ENCODE measurements around the gene SPON1. TPM values are rescaled to one million over a fixed set of nuclear protein-coding genes. Genes with fewer than 3 reads are reported as not detected.

SPON1 gene
- total RNA-seq, 1 donor = 0.72 TPM

DNA sequence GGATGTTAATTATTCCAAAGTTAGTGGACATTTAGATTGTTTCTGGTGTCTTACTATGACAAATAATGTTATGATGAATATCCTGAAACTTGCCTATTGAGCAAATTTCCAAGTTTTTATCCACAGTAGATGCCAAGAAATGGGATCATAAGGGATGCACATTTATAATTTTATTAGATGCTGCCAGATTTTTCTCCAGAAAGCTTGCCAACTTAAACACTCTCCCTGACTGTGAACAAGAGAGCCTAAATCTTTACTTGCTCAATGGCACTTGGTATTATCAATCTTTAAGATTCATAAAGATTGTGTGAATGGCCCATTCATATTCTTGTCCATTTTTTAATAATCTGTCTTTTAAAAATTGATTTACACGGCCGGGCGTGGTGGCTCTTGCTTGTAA is 82.4 kb downstream of the SPON1 start:
- TF ChIP-seq, protein P1, sequence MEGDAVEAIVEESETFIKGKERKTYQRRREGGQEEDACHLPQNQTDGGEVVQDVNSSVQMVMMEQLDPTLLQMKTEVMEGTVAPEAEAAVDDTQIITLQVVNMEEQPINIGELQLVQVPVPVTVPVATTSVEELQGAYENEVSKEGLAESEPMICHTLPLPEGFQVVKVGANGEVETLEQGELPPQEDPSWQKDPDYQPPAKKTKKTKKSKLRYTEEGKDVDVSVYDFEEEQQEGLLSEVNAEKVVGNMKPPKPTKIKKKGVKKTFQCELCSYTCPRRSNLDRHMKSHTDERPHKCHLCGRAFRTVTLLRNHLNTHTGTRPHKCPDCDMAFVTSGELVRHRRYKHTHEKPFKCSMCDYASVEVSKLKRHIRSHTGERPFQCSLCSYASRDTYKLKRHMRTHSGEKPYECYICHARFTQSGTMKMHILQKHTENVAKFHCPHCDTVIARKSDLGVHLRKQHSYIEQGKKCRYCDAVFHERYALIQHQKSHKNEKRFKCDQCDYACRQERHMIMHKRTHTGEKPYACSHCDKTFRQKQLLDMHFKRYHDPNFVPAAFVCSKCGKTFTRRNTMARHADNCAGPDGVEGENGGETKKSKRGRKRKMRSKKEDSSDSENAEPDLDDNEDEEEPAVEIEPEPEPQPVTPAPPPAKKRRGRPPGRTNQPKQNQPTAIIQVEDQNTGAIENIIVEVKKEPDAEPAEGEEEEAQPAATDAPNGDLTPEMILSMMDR (IDR thresholded peaks at IDR 0.05; ENCODE audit: extremely low read depth, low read depth, low read length) = no peak
- Histone ChIP-seq H3K4me3 (ENCODE audit: insufficient read depth, low read length) (no peak overlapping the region), H3K9me3 (ENCODE audit: low read depth, low read length) (no peaks in the 10 kb centered on the region), H2AFZ (ENCODE audit: low read length) (no peak overlapping the region), H3K4me1 (ENCODE audit: insufficient read depth, low read length) (no peaks in the 10 kb centered on the region), H3K79me2 (ENCODE audit: insufficient read depth, low read length) (no peaks in the 10 kb centered on the region), H3K36me3 (ENCODE audit: insufficient read depth, low read length) (no peaks in the 10 kb centered on the region), H3K27me3 (ENCODE audit: insufficient read depth, low read length) (no peaks in the 10 kb centered on the region), H4K20me1 (ENCODE audit: insufficient read depth, low read length) (no peaks in the 10 kb centered on the region), H3K27ac (ENCODE audit: low read depth, low read length) (no peak overlapping the region), H3K4me2 (ENCODE audit: insufficient read depth, low read length) (no peak overlapping the region)
- DNase-seq (ENCODE audit: insufficient read length, low spot score, missing footprints) = no peak

- Histone ChIP-seq H3K79me2 (ENCODE audit: insufficient read depth, low read length) (no peaks in the 10 kb centered on the region), H2AFZ (ENCODE audit: low read length) (no peak overlapping the region), H3K4me3 (ENCODE audit: insufficient read depth, low read length) (no peak overlapping the region), H3K27ac (ENCODE audit: low read depth, low read length) (no peak overlapping the region), H3K36me3 (ENCODE audit: insufficient read depth, low read length) (no peaks in the 10 kb centered on the region), H4K20me1 (ENCODE audit: insufficient read depth, low read length) (no peaks in the 10 kb centered on the region), H3K27me3 (ENCODE audit: insufficient read depth, low read length) (no peaks in the 10 kb centered on the region), H3K9me3 (ENCODE audit: low read depth, low read length) (no peaks in the 10 kb centered on the region), H3K4me1 (ENCODE audit: insufficient read depth, low read length) (no peaks in the 10 kb centered on the region), H3K4me2 (ENCODE audit: insufficient read depth, low read length) (no peak overlapping the region)
- no peak for DNase-seq (ENCODE audit: insufficient read length, low spot score, missing footprints)
- TF ChIP-seq, protein P1 (IDR thresholded peaks at IDR 0.05; ENCODE audit: extremely low read depth, low read depth, low read length) = no peak
Measured at GRCh38 chr11:14045417-14045816, 82.9 kb downstream of the SPON1 start.

GRCh38 chr11:14052198-14052597 is 89.7 kb downstream of the SPON1 start:
- Histone ChIP-seq H3K27me3 (ENCODE audit: insufficient read depth, low read length) (no peaks in the 10 kb centered on the region), H3K36me3 (ENCODE audit: insufficient read depth, low read length) (no peaks in the 10 kb centered on the region), H3K79me2 (ENCODE audit: insufficient read depth, low read length) (no peaks in the 10 kb centered on the region), H4K20me1 (ENCODE audit: insufficient read depth, low read length) (no peaks in the 10 kb centered on the region), H3K4me3 (ENCODE audit: insufficient read depth, low read length) (no peak overlapping the region), H3K9me3 (ENCODE audit: low read depth, low read length) (no peaks in the 10 kb centered on the region), H3K4me2 (ENCODE audit: insufficient read depth, low read length) (no peak overlapping the region), H2AFZ (ENCODE audit: low read length) (no peak overlapping the region), H3K27ac (ENCODE audit: low read depth, low read length) (no peak overlapping the region), H3K4me1 (ENCODE audit: insufficient read depth, low read length) (no peaks in the 10 kb centered on the region)
- TF ChIP-seq, protein P1 (IDR thresholded peaks at IDR 0.05; ENCODE audit: extremely low read depth, low read depth, low read length) = no peak
- DNase-seq (ENCODE audit: insufficient read length, low spot score, missing footprints) = no peak

DNA sequence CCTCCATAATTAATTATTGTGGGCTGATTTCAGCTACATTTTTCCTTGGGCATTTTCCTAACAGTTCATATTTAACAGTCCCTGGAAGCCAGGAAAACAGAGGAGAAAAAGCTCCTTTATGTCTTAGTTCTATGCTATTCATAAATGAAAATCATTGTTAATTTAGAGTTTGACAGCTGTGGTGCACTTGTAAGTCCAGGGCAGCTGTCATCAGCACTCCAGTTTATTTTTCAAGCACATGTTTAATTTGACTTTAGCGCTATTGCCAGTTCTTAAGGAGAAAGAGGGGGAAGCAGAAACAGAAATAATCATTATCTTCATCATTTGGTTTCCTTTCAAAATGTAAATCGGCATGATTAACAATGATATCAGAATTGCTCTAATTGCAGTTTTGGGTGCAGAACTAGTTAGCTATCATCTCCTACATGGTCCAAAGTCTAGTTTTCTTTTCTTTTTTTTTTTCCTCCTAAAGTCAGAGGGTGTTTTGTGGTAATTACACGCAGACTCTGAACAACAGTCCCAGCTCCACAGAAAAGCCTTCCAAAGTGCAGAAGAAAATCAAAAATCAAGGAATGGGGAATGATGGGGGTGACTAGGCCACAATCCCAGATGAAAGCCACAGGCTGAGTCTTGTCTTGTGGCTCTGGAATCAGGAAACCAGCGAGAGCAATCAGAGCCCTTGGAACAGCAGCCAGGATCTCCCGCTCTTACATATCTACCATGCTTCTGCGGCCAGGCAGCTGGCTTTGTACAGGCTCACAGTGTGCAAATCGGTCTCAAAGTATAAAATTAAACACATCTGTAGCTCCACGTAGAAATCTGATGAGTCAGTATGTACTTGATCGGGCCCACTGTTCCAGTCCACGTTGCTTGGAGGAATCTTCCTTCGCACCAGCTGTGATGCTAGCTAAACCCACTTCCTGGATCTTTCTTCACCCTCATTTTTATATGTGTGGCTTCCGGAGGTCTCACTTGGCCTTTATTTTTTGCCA is 91.9 kb downstream of the SPON1 start:
- H3K36me3 ChIP-seq (ENCODE audit: insufficient read depth, low read length) = no peaks in the 10 kb centered on the region
- no peak for DNase-seq (ENCODE audit: insufficient read length, low spot score, missing footprints)
- TF ChIP-seq, protein P1 (IDR thresholded peaks at IDR 0.05; ENCODE audit: extremely low read depth, low read depth, low read length) = no peak
- no peaks in the 10 kb centered on the region for H3K9me3 ChIP-seq (ENCODE audit: low read depth, low read length)
- no peaks in the 10 kb centered on the region for H3K79me2 ChIP-seq (ENCODE audit: insufficient read depth, low read length)
- H3K4me2 ChIP-seq (ENCODE audit: insufficient read depth, low read length) = no peak overlapping the region
- H2AFZ ChIP-seq (ENCODE audit: low read length) = no peak overlapping the region
- H3K27me3 ChIP-seq (ENCODE audit: insufficient read depth, low read length) = no peaks in the 10 kb centered on the region
- H4K20me1 ChIP-seq (ENCODE audit: insufficient read depth, low read length) = no peaks in the 10 kb centered on the region
- H3K4me1 ChIP-seq (ENCODE audit: insufficient read depth, low read length) = no peaks in the 10 kb centered on the region
- no peak overlapping the region for H3K4me3 ChIP-seq (ENCODE audit: insufficient read depth, low read length)
- no peak overlapping the region for H3K27ac ChIP-seq (ENCODE audit: low read depth, low read length)
